ENCODE data around the gene INSYN2B. TPM values are rescaled to one million over a fixed set of nuclear protein-coding genes. Genes with fewer than 3 reads are reported as not detected.

INSYN2B gene
- polyA plus RNA-seq, 3 donors from 2014 or later, result 0.40 TPM; not detected in 2

DNA sequence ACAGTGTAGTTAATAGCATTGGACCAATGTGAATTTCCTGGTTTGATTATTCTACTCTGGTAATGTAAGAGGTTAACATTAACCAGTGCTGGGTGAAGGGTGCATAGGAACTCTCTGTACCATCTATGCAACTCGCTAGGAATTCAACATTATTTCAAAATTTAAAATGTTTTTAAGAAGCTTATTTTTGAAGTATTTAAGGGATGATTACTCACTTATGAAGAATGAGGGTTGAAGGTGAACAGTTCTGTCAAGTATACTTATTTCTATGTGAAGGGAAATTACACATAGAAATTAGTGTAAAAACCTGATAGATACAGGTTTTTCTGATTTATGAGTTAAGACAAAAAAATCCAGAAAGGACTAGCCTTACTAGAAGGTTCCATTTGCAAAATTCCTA is 165.8 kb downstream of the INSYN2B start:
- peaks cover 0 to 8% (median 2%) of the 10 kb centered on the region in 3 donors for H3K27me3 Mint-ChIP-seq (ENCODE audit: low read depth in 3 of 3)
- no peak overlapping the region for H3K27ac Mint-ChIP-seq

More for the DNA sequence above, 165.8 kb downstream of the INSYN2B start:
- H3K36me3 Mint-ChIP-seq, result peaks cover 12 to 48% (median 27%) of the 10 kb centered on the region in 3 donors
- H3K4me3 Mint-ChIP-seq, result no peak overlapping the region
- peaks cover 6 to 36% of the 10 kb centered on the region in 2 donors for H3K4me1 Mint-ChIP-seq
- no peak for DNase-seq
- H3K9me3 Mint-ChIP-seq, result no peaks in the 10 kb centered on the region

Other genes starting within 250 kb of the INSYN2B start
- gene FOXI1, start 125.4 kb upstream of the INSYN2B start, polyA plus RNA-seq, result not detected